ENCODE measurements around the gene TAS2R31. TPM values are rescaled to one million over a fixed set of nuclear protein-coding genes. Genes with fewer than 3 reads are reported as not detected.
A peak's percentile ranks its signal among the peaks of the same experiment; 100 is the strongest.

Gene TAS2R31
- total RNA-seq, 1 experiment from 2014 or later: 4.1 TPM

GRCh38 chr12:10998204-10998603 lies 33.0 kb downstream of the TAS2R31 start, which contains the start of gene TAS2R20:
Gene TAS2R20, minus strand, starts transcription at chr12:10998304. Its CDS starts 429 bp downstream, at chr12:10997875.
- H3K4me3 Mint-ChIP-seq (ENCODE audit: low read depth, unreplicated experiment): no peak within 1 kb of the TSS
- H3K4me1 Mint-ChIP-seq (ENCODE audit: low read depth, unreplicated experiment): no peaks in the 10 kb centered on the region
- no peak for DNase-seq
- TF ChIP-seq, protein P1, sequence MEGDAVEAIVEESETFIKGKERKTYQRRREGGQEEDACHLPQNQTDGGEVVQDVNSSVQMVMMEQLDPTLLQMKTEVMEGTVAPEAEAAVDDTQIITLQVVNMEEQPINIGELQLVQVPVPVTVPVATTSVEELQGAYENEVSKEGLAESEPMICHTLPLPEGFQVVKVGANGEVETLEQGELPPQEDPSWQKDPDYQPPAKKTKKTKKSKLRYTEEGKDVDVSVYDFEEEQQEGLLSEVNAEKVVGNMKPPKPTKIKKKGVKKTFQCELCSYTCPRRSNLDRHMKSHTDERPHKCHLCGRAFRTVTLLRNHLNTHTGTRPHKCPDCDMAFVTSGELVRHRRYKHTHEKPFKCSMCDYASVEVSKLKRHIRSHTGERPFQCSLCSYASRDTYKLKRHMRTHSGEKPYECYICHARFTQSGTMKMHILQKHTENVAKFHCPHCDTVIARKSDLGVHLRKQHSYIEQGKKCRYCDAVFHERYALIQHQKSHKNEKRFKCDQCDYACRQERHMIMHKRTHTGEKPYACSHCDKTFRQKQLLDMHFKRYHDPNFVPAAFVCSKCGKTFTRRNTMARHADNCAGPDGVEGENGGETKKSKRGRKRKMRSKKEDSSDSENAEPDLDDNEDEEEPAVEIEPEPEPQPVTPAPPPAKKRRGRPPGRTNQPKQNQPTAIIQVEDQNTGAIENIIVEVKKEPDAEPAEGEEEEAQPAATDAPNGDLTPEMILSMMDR (IDR thresholded peaks at IDR 0.05; ENCODE audit: unreplicated experiment): no peak
- no TSS peak for BruUV-seq (replicated peaks)
- intact Hi-C loops (cut with micrococcal nuclease; ENCODE audit: unreplicated experiment): no loop called here
- no peaks in the 10 kb centered on the region for H3K9me3 Mint-ChIP-seq (ENCODE audit: low read depth, unreplicated experiment)
- H3K36me3 Mint-ChIP-seq (ENCODE audit: insufficient read depth, unreplicated experiment): no peaks in the 10 kb centered on the region
- no peak within 1 kb of the TSS for H3K27ac Mint-ChIP-seq (ENCODE audit: unreplicated experiment)
- CTCF ChIA-PET: no interaction called here
- no peaks in the 10 kb centered on the region for H3K27me3 Mint-ChIP-seq (ENCODE audit: unreplicated experiment)

DNA sequence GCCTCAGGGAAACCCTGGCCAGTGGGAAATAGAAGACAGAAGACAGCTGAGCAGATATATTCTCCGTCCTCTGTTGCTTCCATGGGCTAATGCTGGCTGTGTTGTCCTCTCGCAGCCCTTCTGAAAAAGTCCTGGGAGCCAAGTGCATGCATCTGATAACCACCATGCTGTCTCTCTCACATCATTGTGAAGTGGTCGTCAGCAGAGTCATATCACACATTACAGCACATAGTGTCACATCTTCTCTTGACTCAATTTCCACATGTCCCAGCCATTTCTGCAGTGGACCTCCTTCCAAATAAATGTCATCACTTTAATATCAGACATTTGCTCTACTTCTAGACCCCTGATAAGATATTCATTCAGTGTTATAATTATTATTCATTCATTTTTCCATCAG lies 36.9 kb downstream of the TAS2R31 start:
- no TSS peak for BruUV-seq (replicated peaks)
- no peak overlapping the region for H3K4me3 Mint-ChIP-seq (ENCODE audit: low read depth, unreplicated experiment)
- TF ChIP-seq, protein P1 (IDR thresholded peaks at IDR 0.05; ENCODE audit: unreplicated experiment): no peak
- H3K27ac Mint-ChIP-seq (ENCODE audit: unreplicated experiment): no peak overlapping the region
- H3K27me3 Mint-ChIP-seq (ENCODE audit: unreplicated experiment): no peaks in the 10 kb centered on the region
- H3K36me3 Mint-ChIP-seq (ENCODE audit: insufficient read depth, unreplicated experiment): no peaks in the 10 kb centered on the region
- DNase-seq: no peak
- no peaks in the 10 kb centered on the region for H3K9me3 Mint-ChIP-seq (ENCODE audit: low read depth, unreplicated experiment)
- no peaks in the 10 kb centered on the region for H3K4me1 Mint-ChIP-seq (ENCODE audit: low read depth, unreplicated experiment)
- intact Hi-C loops (cut with micrococcal nuclease; ENCODE audit: unreplicated experiment): no loop called here
- CTCF ChIA-PET: no interaction called here

GRCh38 chr12:10989107-10989506 lies 42.1 kb downstream of the TAS2R31 start:
- no peak overlapping the region for H3K27ac Mint-ChIP-seq (ENCODE audit: unreplicated experiment)
- H3K36me3 Mint-ChIP-seq (ENCODE audit: insufficient read depth, unreplicated experiment): no peaks in the 10 kb centered on the region
- H3K4me3 Mint-ChIP-seq (ENCODE audit: low read depth, unreplicated experiment): no peak overlapping the region
- no peaks in the 10 kb centered on the region for H3K4me1 Mint-ChIP-seq (ENCODE audit: low read depth, unreplicated experiment)
- DNase-seq: no peak
- no peaks in the 10 kb centered on the region for H3K9me3 Mint-ChIP-seq (ENCODE audit: low read depth, unreplicated experiment)
- TF ChIP-seq, protein P1 (IDR thresholded peaks at IDR 0.05; ENCODE audit: unreplicated experiment): no peak
- BruUV-seq (replicated peaks): no TSS peak
- intact Hi-C loops (cut with micrococcal nuclease; ENCODE audit: unreplicated experiment): no loop called here
- CTCF ChIA-PET: no interaction called here
- H3K27me3 Mint-ChIP-seq (ENCODE audit: unreplicated experiment): no peaks in the 10 kb centered on the region

GRCh38 chr12:10986812-10987211 lies 44.4 kb downstream of the TAS2R31 start, which contains the start of gene TAS2R50:
Gene TAS2R50, minus strand, starts transcription at chr12:10986912. Its CDS starts 52 bp downstream, at chr12:10986860.
- no TSS peak for BruUV-seq (replicated peaks)
- DNase-seq: no peak
- Mint-ChIP-seq H3K9me3 (ENCODE audit: low read depth, unreplicated experiment) (no peaks in the 10 kb centered on the region), H3K4me1 (ENCODE audit: low read depth, unreplicated experiment) (no peaks in the 10 kb centered on the region), H3K27me3 (ENCODE audit: unreplicated experiment) (no peaks in the 10 kb centered on the region), H3K27ac (ENCODE audit: unreplicated experiment) (peak within 1 kb of the TSS; percentile 52), H3K4me3 (ENCODE audit: low read depth, unreplicated experiment) (no peak within 1 kb of the TSS), H3K36me3 (ENCODE audit: insufficient read depth, unreplicated experiment) (no peaks in the 10 kb centered on the region)
- CTCF ChIA-PET: no interaction called here
- TF ChIP-seq, protein P1 (IDR thresholded peaks at IDR 0.05; ENCODE audit: unreplicated experiment): no peak
- intact Hi-C loops (cut with micrococcal nuclease; ENCODE audit: unreplicated experiment): no loop called here
